HEK293T (cell line): ENCODE measurements around the gene PTPRA.

ENCODE experiments used
- BHLHE40 ChIP-seq: fragments of 450-650 bp; IDR thresholded peaks from 2 replicates; pipeline ENCODE4 v1.6.1; 2016; ENCODE audit warnings: mild to moderate bottlenecking, moderate library complexity, borderline replicate concordance
- ELF4 ChIP-seq: fragments of 450-650 bp; IDR thresholded peaks from 2 replicates; pipeline ENCODE4 v1.6.1; 2017; ENCODE audit warnings: antibody characterized with exemption
- FOXA1 ChIP-seq: fragments of 450-650 bp; IDR thresholded peaks from 2 replicates; pipeline ENCODE4 v1.6.1; 2016; ENCODE audit warnings: mild to moderate bottlenecking
- FOXK2 ChIP-seq: fragments of 450-650 bp; IDR thresholded peaks from 2 replicates; pipeline ENCODE4 v1.6.1; 2016; ENCODE audit warnings: mild to moderate bottlenecking
- FOXM1 ChIP-seq: fragments of 450-650 bp; IDR thresholded peaks from 2 replicates; pipeline ENCODE4 v1.6.1; 2017; ENCODE audit warnings: mild to moderate bottlenecking, borderline replicate concordance
- HDGF ChIP-seq: fragments of 450-650 bp; IDR thresholded peaks from 2 replicates; pipeline ENCODE4 v1.6.1; 2017; ENCODE audit warnings: antibody characterized with exemption, borderline replicate concordance
- L3MBTL2 ChIP-seq: fragments of 450-650 bp; conservative IDR thresholded peaks from 2 replicates; pipeline ENCODE4 v1.6.1; 2016; ENCODE audit warnings: mild to moderate bottlenecking
- NFRKB ChIP-seq: fragments of 450-650 bp; IDR thresholded peaks from 2 replicates; pipeline ENCODE4 v1.6.1; 2016; ENCODE audit warnings: mild to moderate bottlenecking, moderate library complexity
- SP1 ChIP-seq: fragments of 450-650 bp; IDR thresholded peaks from 2 replicates; pipeline ENCODE4 v1.6.1; 2017
- SUZ12 ChIP-seq: fragments of 450-650 bp; IDR thresholded peaks from 2 replicates; pipeline ENCODE4 v1.6.1; 2016; ENCODE audit warnings: mild to moderate bottlenecking
- ZNF384 ChIP-seq: fragments of 450-650 bp; IDR thresholded peaks from 2 replicates; pipeline ENCODE4 v1.6.1; 2016
- TF ChIP-seq, protein P1 (sequence below): fragments of 450-650 bp; IDR thresholded peaks from 2 replicates; pipeline ENCODE4 v1.6.1; 2016

GRCh38 chr20:3011752-3012151, 138.5 kb downstream of the PTPRA start:
- no peak for TF ChIP-seq SUZ12
- no peak for TF ChIP-seq ZNF384
- no peak for TF ChIP-seq ELF4
- TF ChIP-seq FOXK2: no peak
- no peak for TF ChIP-seq L3MBTL2
- no peak for TF ChIP-seq FOXM1
- no peak for TF ChIP-seq NFRKB
- TF ChIP-seq HDGF: no peak
- no peak for TF ChIP-seq BHLHE40
- TF ChIP-seq, protein P1, sequence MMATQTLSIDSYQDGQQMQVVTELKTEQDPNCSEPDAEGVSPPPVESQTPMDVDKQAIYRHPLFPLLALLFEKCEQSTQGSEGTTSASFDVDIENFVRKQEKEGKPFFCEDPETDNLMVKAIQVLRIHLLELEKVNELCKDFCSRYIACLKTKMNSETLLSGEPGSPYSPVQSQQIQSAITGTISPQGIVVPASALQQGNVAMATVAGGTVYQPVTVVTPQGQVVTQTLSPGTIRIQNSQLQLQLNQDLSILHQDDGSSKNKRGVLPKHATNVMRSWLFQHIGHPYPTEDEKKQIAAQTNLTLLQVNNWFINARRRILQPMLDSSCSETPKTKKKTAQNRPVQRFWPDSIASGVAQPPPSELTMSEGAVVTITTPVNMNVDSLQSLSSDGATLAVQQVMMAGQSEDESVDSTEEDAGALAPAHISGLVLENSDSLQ: no peak
- TF ChIP-seq SP1: no peak
- TF ChIP-seq FOXA1: no peak
